ENCODE data around the gene TMEM154.
A peak's percentile ranks its signal among the peaks of the same experiment; 100 is the strongest.

TMEM154 gene

DNA sequence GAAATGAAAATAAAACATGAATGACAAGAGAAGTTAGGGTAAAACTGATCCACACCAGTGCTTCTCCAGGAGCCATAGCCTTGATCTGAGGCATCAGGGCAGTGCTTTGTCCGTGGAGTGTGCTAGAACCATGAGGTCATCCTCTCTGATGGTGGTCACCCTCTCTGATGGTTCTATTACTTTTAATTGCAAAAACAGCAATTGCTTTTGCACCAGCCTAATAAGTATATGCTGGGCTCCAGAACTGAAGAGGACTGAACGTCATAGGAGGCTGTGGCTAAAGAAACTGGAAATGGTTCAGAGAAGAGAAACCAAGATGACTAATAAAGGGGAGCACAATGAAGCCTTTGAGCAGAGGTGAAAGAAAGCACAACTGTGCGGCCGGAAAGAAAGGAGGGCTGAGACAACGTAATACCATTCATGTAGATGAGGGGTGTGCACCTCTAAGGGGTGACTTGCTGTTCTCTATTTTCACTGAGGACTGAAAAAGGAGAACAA, 17.0 kb upstream of the TMEM154 start:
- peak; percentile 9 for DNase-seq (ENCODE audit: low spot score)

DNA sequence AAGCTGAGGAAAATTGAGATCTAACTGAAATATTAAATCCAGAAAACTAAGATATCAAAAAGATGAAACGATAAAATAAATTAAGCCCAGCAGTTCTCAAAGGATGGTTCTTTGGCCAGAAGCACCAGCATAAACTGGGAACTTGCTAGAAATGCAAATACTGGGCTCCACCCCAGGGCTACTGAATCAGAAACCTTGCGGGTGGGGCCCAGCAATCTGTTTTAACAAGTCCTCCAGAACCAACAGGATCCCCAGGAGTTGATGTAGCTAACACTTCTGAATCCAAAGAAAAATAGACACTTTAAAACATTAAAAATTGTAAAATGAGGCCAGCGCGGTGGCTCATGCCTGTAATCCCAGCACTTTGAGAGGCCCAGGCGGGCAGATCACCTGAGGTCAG, 14.1 kb upstream of the TMEM154 start:
- no peak for DNase-seq (ENCODE audit: low spot score)

DNA sequence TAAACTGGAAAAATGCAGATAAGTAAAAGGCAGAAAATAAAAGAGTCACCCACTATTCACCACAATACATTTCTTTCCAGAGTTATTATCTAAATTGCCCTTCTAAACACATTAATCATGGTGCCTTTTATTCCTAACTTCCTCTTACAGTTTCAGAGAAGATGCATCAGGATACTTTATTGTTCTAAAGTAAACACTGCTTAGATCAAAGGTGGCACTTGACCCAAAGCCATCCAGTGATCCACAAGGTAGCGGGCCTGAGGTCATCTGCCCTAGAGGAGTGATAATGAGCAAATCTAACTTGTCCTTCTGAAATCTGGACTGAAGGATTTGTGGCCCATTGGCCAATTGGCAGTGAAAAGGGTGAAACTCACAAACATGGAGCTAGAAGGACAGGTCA, 12.0 kb upstream of the TMEM154 start:
- DNase-seq (ENCODE audit: low spot score) = no peak

DNA sequence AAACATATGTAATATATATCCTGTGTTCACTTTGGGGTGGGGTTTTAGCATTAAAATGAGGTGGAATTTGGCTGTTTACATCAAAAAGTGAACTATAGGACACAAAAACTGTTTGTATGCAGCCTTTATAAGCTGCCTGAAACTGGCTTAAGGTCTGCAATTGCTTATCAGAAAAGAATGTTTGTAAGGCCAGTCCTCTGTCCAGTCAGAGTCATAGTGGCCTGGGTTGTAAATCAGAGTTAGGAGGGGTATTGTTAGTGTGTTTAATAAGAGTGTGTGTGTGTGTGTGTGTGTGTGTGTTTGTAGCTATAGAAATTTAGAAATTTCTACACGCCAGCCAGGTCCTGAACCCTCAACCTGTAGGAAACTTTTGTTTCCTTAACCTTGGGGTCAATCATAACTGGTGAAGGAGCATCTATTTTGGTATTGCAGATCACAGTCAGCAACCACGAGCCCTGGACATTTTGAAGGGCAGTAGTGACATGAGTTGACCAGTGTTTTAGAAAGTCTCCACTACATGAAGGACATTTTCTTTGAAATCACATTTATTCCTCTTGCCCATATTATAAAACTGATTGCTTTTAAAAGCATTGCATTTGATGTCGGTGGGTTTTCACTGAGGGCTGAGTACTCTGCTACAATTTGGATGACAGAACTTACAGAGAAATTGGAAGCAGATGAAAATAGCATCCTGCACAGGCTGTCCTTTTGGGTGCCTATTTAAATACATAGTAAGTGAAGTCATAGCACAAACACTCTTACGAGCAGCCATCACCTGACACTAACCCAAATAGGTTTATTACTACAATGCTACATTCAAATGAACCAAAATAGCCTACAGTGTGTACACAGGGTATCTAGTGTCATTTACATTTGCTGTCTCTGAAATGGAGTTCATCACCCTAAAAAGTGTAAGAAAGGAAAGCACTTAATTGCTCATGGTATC, 11.2 kb upstream of the TMEM154 start:
- DNase-seq (ENCODE audit: low spot score) = no peak

DNA sequence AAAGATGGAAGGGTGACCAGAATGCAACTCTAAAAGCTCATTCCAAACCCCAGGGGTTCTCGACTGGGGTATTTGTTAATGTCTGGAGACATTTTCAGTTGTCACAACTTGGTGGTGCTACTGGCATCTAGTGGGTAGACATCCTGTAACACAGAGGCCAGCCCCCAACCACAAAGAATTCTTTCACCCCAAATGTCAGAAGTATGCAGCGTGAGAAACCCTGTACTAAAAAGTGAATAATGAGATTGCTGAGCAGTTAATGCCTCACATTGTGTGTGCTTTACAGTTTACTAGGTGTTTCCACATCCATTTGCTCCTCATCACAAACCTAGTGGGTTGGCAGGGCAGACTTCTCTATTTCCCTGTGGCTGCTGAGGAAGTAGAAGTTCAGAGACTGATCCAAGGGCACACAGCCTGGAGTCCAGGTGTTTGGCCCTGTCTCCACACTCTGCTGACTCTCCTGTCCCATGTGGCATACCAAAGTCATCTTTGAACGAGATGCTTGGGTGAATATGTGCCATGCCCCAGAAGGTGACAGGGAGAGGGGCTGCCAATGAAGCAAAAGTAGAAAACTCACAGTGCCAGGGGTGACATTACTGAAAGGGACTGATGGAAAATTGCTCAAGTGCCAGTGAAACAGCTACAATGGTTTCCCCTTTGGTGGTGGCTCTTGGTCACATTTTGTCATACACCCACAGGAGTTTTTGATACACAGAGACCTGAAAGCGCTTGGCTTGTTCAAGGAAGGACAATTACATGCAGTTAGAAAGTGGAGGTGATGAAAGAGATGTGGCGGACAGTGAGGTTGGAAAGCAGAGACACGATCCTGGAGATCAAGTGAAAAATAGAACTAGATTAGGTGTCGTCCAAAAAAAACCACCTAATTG, 10.1 kb upstream of the TMEM154 start:
- no peak for DNase-seq (ENCODE audit: low spot score)

DNA sequence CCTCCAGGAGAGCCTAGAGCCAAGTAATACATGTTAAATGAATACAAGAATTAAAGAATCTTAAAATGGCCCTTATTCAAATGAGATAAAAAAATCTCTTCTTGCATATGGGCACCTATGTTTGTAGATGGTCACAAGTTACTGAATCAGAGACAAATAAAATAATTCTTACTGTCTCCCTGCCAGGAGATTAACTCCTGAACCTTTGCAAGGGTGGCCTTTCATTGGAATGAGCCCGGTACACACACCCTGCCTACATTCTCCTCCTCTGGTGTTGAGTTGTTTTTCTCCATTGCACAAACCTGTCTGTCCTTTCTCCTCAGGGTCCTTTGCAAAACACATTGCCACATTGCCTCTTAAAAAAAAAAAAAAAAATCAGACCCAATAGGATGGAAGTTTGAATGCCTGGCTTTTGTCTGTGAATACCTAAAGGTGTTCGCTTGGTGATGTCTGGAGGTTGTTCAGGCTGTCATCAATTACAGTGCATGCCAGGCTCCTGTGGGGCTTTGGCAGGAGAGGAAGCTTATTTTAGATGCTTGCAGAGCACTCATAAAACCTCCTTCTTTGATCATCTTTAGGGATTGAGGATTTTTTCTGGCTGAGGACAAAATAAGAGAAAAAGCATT, 8.3 kb upstream of the TMEM154 start:
- no peak for DNase-seq (ENCODE audit: low spot score)

DNA sequence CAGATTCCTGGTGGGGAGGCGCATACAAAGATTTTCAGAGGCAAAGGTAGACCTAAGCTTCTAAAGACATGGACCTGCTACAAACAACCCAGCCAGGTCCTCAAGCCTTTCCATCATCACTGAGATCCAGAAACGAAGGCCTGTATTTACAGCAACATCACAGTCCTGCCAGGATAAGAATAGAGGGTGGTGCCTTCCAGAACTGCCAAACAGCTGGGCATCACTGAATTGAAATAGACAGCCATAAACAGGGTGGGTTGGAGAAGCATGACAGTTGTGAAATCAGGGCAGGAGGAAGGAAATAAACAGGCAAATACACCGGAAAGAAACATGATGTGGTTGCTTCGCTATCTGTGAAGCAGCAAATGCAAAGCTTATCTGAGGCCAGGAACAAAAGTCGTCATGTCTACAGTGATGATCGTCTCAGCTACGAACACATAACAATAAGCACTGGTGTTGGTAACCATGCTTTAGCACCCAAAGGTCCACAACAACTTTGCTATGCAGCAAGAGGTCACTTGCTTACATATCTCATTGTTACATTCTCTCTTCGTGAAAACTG, 6.7 kb upstream of the TMEM154 start:
- DNase-seq (ENCODE audit: low spot score) = no peak

DNA sequence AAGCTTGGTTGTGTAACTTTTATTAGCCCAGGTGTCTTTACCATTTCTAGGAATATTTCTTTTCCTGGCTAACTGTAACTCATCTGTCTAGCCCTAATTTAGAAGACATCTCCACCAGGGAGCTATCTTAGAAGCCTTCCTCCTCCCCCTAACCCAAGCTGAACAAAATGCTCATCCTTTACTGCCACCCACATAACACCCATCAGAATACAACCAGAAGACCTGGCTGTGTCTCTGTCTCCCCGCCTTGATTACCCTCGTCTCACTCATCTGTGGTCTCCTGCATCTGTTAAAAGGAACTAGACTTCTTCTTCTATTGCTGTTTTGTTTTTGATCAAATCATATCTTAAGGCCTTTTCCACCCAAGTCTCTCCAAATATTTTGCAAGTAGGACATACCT, 4.8 kb upstream of the TMEM154 start:
- no peak for DNase-seq (ENCODE audit: low spot score)

DNA sequence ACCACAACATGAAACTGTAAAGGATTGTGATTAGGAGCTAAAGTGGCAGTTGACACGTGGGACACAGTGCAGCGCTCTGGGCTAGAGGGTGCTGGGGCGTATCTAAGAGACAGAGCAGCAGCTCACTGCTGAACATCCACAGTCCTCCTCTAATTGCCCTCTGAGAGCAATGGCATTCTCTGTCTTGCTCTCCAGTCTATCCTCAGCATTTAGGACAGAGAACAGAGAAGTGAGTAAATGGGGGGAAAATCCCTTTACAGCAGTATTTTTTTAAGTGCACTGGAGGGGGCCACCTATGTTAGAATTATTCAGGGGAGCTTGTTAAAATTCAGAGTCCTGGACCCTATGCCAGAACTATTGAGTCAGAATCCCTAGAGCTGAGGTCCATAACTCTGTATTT, 4.2 kb upstream of the TMEM154 start:
- no peak for DNase-seq (ENCODE audit: low spot score)

DNA sequence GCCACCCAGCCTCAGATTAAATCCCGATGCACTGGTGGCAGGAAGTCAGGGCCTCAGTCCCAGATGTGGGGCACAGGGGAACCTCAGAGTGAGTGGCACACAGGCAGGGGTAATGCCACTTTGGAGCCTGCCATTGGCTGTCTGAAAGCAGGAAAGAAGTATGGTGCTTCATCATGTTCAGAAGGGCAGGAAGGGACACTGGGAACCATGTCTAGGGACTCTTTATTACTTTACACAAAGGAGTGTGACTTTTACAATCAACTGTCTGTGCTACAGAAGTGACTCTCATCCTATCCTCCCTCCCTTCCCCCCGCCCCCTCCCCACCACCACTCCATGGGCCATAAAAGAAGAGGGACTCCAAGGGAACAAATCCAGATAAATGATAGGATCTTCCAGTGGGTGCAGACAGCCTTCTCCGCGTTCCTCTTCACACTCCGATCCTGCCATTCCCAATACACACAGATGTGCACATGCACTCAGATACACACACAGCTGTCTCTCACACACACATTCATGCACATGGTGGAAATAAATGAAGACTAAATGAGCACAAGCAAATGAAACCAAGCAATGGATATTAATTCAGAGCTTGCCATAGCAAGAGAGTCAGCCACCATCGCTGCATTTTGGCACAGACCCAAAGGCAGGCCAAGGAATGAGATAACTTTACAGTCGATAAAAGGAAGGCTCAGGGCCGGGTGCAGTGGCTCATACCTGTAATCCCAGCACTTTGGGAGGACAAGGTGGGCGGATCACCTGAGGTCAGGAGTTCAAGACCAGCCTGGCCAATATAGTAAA, 2.5 kb upstream of the TMEM154 start:
- no peak for DNase-seq (ENCODE audit: low spot score)

DNA sequence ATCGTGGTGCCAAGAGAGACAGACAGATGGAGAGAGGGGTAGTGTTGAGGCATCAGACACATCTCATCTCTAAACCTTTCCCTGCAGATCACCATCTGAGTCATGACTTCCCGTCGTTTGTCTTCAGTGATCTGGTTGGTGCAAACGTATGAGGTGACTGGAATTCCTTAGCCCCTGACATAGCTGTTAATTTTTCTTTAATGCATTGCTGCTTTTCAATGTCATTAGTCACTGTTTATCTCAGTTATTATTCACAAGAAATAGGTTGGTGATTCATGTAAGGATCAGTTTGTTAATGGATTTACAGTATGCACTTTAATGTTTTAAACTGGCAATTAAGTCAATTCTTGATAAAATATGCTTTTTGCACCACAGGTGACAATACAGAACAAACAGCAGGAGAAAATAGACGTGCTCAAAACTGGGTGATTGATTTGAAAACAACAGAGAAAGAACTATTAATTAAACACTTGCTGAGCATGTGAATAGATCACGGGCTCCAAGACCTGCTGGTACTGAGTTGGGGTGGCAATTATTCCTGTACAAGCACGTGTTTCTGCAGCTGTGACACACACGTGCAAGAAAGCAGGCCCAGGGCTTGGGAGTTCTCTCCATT, 1.3 kb upstream of the TMEM154 start:
- DNase-seq (ENCODE audit: low spot score) = no peak

DNA sequence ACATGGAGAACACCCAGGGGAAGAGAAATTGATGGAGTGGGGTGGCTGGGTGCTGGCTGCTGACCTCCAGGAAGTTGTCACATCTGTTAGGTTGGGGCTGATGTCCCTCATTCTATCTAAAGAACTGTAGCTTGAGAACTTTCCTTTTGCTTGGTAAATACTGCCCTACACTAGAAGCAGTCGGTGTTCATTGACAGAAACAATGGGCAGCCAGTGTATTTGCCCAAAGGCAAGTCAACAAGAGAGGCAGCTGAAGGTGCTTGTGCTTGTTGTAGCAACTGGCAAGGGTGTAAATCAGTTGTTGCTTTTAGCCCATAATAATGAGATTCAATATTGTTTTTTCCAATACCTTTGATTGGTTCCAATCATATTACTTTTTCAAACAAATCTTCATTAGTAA, 956 bp downstream of the TMEM154 start:
- no peak for DNase-seq (ENCODE audit: low spot score)

DNA sequence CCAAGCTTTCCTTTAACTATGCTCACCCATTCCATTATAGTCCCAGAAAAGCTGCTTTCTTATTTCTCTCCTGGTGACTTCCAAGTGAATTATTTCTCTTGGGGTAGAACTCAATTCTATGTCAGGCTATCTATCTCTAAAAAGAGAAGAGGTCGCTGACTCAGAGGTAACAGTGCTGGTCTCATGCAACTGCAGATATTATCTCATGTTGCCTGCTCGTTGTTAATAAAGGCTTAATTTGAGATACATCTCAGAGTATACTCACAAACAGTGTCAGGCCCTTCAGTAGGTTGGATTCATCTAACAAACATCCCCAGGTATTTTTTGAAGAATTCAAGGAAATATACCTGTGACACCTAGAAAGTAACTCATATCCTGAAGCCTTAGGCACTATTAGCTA, 2.7 kb downstream of the TMEM154 start:
- DNase-seq (ENCODE audit: low spot score) = no peak

DNA sequence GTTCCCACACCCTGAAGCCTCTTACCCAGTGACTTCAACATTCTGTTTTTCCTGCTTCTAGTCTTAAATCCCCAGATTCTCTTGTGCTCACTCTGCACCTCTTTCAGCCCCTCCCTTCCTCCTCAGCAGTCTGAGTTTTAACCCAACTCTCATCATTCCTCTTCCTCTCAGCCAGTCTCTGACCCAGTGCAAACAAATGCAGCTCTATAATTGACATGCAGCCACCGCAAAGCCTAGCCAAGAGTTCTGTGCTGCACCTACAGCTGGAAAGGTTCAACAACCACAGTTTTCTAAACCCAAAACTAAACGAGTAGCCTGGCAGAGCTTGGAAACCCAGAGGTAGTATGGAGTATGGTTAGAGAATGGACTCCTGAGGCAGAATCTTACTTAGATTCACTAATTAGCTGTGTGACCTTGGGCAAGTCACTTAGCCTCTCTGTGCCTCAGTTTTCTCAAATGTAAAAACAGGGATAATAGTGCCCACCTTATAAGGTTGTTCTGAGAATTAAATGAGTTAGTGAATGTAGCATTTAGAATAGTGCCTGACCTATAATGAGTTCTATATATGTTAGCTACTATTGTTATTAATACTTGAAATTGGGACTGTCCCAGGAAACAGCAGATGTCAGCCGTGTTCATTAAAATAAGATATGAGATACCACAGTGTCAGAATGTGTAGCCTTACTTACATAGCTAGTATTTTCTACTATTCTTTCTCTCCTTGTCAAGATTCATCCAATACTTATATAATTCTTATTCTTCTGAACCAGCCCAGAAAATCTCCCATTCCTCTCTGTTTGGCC, 3.5 kb downstream of the TMEM154 start:
- no peak for DNase-seq (ENCODE audit: low spot score)

DNA sequence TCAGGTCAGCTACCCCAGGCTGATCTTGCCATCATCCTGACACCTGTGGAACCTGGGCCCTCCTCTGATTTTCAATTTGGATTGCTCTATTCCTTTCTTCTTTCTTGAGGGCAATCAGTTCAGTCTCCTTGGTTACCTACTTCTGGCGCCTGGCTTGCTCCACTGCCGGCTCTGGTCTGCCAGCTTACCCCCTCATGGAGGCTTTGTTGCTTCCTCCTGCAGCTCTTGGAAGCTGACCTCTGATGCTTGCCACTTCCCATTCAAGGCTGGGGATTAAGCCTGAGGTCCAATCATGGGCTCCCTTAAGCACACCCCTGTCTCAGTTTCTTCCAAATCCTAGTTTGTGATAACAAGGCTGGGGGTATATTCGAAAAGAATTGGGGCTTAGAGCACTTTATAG, 5.4 kb downstream of the TMEM154 start:
- DNase-seq (ENCODE audit: low spot score) = no peak

DNA sequence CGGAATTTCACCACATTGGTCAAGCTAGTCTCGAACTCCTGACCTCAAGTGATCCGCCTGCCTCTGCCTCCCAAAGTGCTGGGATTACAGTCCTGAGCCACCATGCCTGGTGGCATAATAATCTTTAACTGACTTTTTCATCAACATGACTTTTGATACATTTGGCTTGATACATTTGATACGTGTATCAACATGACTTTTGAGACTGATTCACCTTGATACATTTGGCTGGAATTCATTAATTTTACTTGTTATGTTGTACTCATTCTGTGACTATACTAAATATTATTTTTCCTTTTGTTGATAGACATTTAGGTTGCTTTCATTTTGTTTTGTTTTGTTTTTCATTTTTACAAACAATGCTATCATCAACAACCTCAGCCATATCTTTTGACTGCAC, 6.3 kb downstream of the TMEM154 start:
- no peak for DNase-seq (ENCODE audit: low spot score)

DNA sequence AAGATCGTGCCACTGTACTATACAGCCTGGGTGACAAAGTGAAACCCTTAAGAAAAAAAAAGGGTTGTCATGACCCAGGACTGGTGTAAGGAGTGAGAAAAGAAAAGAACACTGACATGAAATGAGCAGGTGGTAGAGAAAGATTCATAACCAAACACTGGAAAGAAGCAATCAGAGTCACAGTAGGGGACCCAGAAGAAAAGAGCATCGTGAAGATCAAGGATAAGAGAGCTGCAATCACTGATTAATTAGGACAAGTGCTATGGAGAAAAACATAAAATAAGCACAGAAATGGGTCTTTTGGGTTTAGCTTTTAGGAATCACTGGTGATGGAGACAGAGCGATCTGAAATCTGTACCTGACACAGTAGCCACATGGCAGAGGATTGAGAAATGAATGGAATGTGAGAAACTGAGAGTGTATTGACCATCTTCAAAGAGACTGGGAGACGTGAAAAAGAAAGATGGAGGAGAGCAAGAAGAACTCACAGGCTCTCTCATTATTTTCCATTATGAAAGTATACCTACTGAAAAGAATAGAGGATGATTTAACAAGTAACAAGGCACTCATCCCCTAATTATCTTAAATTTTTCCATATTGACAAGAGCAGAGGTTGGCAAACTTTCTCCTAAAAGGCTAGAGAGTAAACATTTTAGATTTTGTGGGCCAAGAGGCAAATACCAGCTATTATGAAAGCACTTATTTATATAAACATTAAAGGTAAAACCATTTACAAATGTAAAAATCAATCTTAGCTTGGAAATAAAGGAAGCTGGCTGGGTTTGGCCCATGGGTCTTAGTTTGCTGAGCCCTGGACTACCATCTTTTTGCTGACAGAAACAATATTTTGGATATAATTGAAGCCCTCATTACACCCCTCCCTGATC, 7.3 kb downstream of the TMEM154 start:
- DNase-seq (ENCODE audit: low spot score) = no peak

DNA sequence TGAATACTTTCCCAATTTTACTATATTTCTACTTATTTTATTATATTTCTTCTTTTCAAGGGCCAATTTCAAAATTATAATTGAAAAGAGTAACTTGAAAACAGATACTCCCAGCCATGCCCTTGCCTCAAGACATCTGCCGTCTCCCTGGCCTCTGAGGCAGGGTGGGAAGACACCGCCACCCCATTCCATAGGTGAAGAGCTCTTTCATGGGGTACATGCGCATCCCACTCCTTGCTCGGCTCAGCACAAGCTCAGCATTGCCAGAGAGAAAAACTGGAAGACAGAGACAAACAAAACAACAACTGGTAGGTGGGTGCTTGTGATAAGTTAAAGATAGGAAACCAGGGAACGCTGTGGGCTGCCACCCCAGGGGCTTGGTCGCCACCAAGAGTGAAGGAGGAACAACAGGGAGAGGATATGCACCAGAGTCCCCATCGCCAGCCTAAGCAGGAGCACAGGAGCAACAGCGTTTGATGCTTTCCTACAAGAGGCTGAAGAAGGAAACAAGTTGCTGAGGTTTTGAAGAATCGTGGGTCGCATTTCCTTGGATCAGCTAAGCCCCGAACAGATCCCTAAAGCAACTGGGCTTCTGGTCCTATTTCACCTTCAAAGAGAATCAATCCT, 11.3 kb downstream of the TMEM154 start:
- no peak for DNase-seq (ENCODE audit: low spot score)
